GM12891 (cell line): Measurements from ENCODE around the gene ART1.

Experiments used
- DNase-seq: peaks from one replicate; pipeline ENCODE4 v3.0.0; 2011; ENCODE audit warnings: low spot score; ENCODE audit not compliant: insufficient read length
- FAIRE-seq: peaks from 2 replicates; lab custom pipeline; 2011; peaks lifted over from hg19 to GRCh38; lab: Jason Lieb, UNC
- PAX5 ChIP-seq: IDR thresholded peaks from 2 replicates; pipeline ENCODE4 v1.6.1; 2011; ENCODE audit warnings: low read length, moderate library complexity, mild to moderate bottlenecking; ENCODE audit not compliant: insufficient read depth, severe bottlenecking
- POLR2A ChIP-seq: IDR thresholded peaks from 2 replicates; pipeline ENCODE4 v1.6.1; 2011; ENCODE audit warnings: low read depth, low read length, control low read depth
- POLR2AphosphoS5 ChIP-seq: IDR thresholded peaks from 2 replicates; pipeline ENCODE4 v1.6.1; 2011; ENCODE audit warnings: low read depth, low read length, control low read depth
- POU2F2 ChIP-seq: IDR thresholded peaks from 2 replicates; pipeline ENCODE4 v1.6.1; 2011; ENCODE audit warnings: low read depth, mild to moderate bottlenecking, control low read depth, low read length, moderate library complexity
- SPI1 ChIP-seq: IDR thresholded peaks from 2 replicates; pipeline ENCODE4 v1.6.1; 2011; ENCODE audit warnings: low read depth, low read length, control low read depth
- TAF1 ChIP-seq: IDR thresholded peaks from 2 replicates; pipeline ENCODE4 v1.6.1; 2011; ENCODE audit warnings: low read depth, low read length, control low read depth

The ART1 gene

GRCh38 chr11:3614742-3615171, 30.2 kb upstream of the ART1 start:
- FAIRE-seq, result peak; percentile 92
- TF ChIP-seq TAF1 (no peak), POLR2AphosphoS5 (no peak), POLR2A (no peak), SPI1 (no peak), POU2F2 (no peak), PAX5 (no peak)
- DNase-seq, result no peak

- DNase-seq, result no peak
- FAIRE-seq, result no peak
These were observed 28.9 kb upstream of the ART1 start for GRCh38 chr11:3615998-3616397.

GRCh38 chr11:3616721-3617460, 28.0 kb upstream of the ART1 start:
- no peak for TF ChIP-seq POLR2AphosphoS5
- DNase-seq, result no peak
- no peak for FAIRE-seq

More at GRCh38 chr11:3615998-3616397, 28.9 kb upstream of the ART1 start:
- no peak for TF ChIP-seq PAX5
- TF ChIP-seq SPI1, result no peak
- no peak for TF ChIP-seq POLR2AphosphoS5
- TF ChIP-seq POU2F2, result no peak
- no peak for TF ChIP-seq TAF1
- TF ChIP-seq POLR2A, result no peak

- FAIRE-seq, result no peak
- no peak for DNase-seq
- TF ChIP-seq SPI1, result no peak
- TF ChIP-seq TAF1, result no peak
- no peak for TF ChIP-seq POLR2A
- TF ChIP-seq PAX5, result no peak
- no peak for TF ChIP-seq POU2F2
- no peak for TF ChIP-seq POLR2AphosphoS5
These were observed 26.9 kb upstream of the ART1 start for GRCh38 chr11:3617990-3618389.

- no peak for DNase-seq
- TF ChIP-seq POLR2A (no peak), POU2F2 (no peak), SPI1 (no peak), TAF1 (no peak), POLR2AphosphoS5 (no peak), PAX5 (no peak)
- FAIRE-seq, result no peak
These were observed 22.4 kb upstream of the ART1 start for GRCh38 chr11:3622521-3622920.

- FAIRE-seq, result no peak
- no peak for TF ChIP-seq PAX5
- no peak for DNase-seq
These were observed 21.8 kb upstream of the ART1 start for GRCh38 chr11:3623121-3623520.

GRCh38 chr11:3623767-3624458, 21.0 kb upstream of the ART1 start:
- no peak for FAIRE-seq

GRCh38 chr11:3626250-3626960, 18.5 kb upstream of the ART1 start:
- TF ChIP-seq SPI1 (no peak), POLR2AphosphoS5 (no peak), TAF1 (no peak), POU2F2 (no peak), POLR2A (no peak), PAX5 (no peak)
- peak; percentile 88 for FAIRE-seq
- DNase-seq, result no peak

More at GRCh38 chr11:3623767-3624458, 21.0 kb upstream of the ART1 start:
- no peak for DNase-seq
- TF ChIP-seq POU2F2 (no peak), POLR2AphosphoS5 (no peak)

- DNase-seq (no peak), FAIRE-seq (no peak)
- TF ChIP-seq POLR2A, result no peak
- no peak for TF ChIP-seq POLR2AphosphoS5
- TF ChIP-seq TAF1, result no peak
- no peak for TF ChIP-seq POU2F2
- no peak for TF ChIP-seq PAX5
- TF ChIP-seq SPI1, result no peak
These were observed 17.6 kb upstream of the ART1 start for GRCh38 chr11:3627291-3627690.

- FAIRE-seq (no peak), DNase-seq (no peak)
- TF ChIP-seq PAX5 (no peak), SPI1 (no peak)
These were observed 13.6 kb upstream of the ART1 start for GRCh38 chr11:3631331-3631730.
